Keratinocyte (primary cell): ENCODE data around the gene CHMP4B.

Source experiments
- CTCF ChIP-seq, 3 experiments: IDR thresholded peaks in 1 of 3; conservative IDR thresholded peaks in 1 of 3; optimal IDR thresholded peaks in 1 of 3; 2 replicates in 2 of 3; 3 replicates in 1 of 3; pipeline versions ENCODE3 to v1.5.1; 2011; ENCODE audit warnings: low read length in 3 of 3, mild to moderate bottlenecking in 3 of 3, moderate library complexity in 2 of 3, control low read depth in 1 of 3, inconsistent platforms in 1 of 3; ENCODE audit not compliant: insufficient read depth in 2 of 3; ENCODE audit errors: extremely low read depth in 1 of 3
- EZH2 ChIP-seq: IDR thresholded peaks from one replicate; pipeline ENCODE4 v1.6.1; 2012; ENCODE audit warnings: inconsistent platforms, mild to moderate bottlenecking, low read length, moderate library complexity

GRCh38 chr20:33824852-33825251, 13.7 kb downstream of the CHMP4B start:
- TF ChIP-seq EZH2: no peak
- TF ChIP-seq CTCF (optimal IDR thresholded peaks at IDR 0.05 in 1 of 3, IDR thresholded peaks at IDR 0.05 in 1 of 3, conservative IDR thresholded peaks at IDR 0.05 in 1 of 3; ENCODE audit: extremely low read depth in 1 of 3, insufficient read depth in 2 of 3, low read length in 3 of 3): no peak
